LNCaP clone FGC (cell line): ENCODE data around the gene DPP4.

Source experiments
- DNase-seq: peaks from one replicate; pipeline ENCODE4 v3.0.0-alpha.2; 2011; ENCODE audit warnings: low read depth
- H3K4me3 ChIP-seq: 2 replicates; pipeline ENCODE4 v1.5.1; 2011; ENCODE audit warnings: mild to moderate bottlenecking, low read depth, low read length, control low read depth
- CTCF ChIP-seq: IDR thresholded peaks from 2 replicates; pipeline ENCODE4 v1.5.1; 2012; ENCODE audit warnings: mild to moderate bottlenecking; ENCODE audit not compliant: control insufficient read depth, insufficient read depth; ENCODE audit errors: extremely low read depth

DPP4 gene

GRCh38 chr2:162073888-162074631, at the start of gene DPP4:
Gene DPP4 (minus strand): TSS chr2:162074215. CDS start chr2:162073981, 234 bp downstream.
- DNase-seq, result no peak
- peak within 1 kb of the TSS; percentile 42 for H3K4me3 ChIP-seq

DNA sequence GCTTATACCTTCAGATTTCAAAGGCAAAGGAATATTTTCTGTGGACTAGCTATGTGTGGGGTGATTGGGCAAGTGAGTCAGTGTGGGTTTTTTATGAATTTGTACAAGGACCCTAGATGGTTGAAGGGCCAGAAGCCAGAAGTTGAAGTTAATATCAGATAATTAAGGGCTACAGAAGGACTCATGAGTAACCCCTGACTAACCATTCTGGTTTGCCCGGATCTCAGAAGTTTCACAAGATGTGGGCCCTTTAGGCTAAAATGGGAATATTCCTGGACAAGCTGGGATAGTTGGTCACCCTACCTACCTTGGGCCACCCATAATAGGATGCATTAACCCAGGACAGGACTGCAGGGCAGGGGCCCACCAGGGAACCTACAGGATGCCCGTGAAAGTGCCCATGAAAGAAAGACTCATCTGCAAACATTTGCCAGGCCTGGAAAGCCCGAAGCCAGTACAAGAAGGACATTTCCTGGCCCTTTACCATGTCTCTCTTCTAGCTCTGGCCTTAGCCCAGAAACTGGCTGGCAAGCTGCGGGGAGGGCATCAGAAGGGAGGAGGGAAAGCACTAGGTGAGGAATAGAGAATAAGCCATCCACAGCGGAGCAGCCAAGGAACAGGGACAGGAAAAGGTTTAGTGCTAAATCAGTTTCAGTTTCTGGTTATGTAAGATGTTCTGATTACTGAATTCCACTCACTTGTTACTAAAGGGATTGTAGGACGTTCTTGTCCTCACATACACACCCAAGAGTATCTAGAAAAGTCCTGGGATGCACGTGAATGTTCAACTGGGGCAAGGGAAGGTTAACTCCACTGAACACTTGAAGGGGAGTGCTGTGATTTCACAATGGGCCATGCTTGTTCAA, 44.4 kb upstream of the DPP4 start:
- no peak for TF ChIP-seq CTCF
- DNase-seq, result no peak
- no peak overlapping the region for H3K4me3 ChIP-seq

More at GRCh38 chr2:162073888-162074631, at the start of gene DPP4:
- TF ChIP-seq CTCF, result no peak

DNA sequence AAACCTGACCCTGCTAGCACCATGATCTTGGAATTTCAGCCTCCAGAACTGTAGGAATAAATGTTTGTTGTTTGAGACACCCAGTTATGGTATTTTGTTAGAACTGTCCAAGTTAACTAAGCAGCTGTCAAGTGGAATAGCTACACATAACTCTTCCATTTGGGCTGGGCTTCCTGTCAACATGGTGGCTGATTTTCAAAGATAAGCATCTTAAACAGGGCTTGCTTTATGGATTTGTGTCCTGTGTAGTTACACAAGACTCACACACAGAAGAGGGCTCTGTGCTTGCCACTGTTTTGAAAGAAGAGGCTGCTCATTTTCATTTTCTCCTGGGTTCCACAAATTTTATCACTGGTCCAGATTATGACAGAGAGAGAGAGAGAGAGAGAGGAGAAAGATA, 42.3 kb upstream of the DPP4 start:
- no peak overlapping the region for H3K4me3 ChIP-seq
- no peak for TF ChIP-seq CTCF
- DNase-seq, result no peak

- no peak overlapping the region for H3K4me3 ChIP-seq
- no peak for TF ChIP-seq CTCF
- DNase-seq, result no peak
These were observed 41.1 kb upstream of the DPP4 start for GRCh38 chr2:162115076-162115475.

- TF ChIP-seq CTCF, result no peak
- H3K4me3 ChIP-seq, result no peak overlapping the region
- DNase-seq, result no peak
These were observed 40.3 kb upstream of the DPP4 start for GRCh38 chr2:162114271-162114670.

GRCh38 chr2:162113776-162114168, 39.8 kb upstream of the DPP4 start:
- no peak for TF ChIP-seq CTCF
- no peak for DNase-seq

More at GRCh38 chr2:162113776-162114168, 39.8 kb upstream of the DPP4 start:
- no peak overlapping the region for H3K4me3 ChIP-seq
